SU-DHL-6 (cell line): Measurements from ENCODE around the gene XRN2.

Experiments
- CTCF ChIP-seq: fragments of 200-600 bp; sonication (generic); IDR thresholded peaks from one replicate; pipeline ENCODE4 v1.5.1; 2017; ENCODE audit warnings: antibody characterized with exemption, mild to moderate bottlenecking, low read length, moderate library complexity; ENCODE audit not compliant: insufficient read depth, poor library complexity, severe bottlenecking
- EZH2phosphoT487 ChIP-seq: fragments of 200-600 bp; sonication (generic), shearing (Covaris generic); conservative IDR thresholded peaks from 2 replicates; pipeline ENCODE4 v1.6.1; 2018; ENCODE audit warnings: mild to moderate bottlenecking, antibody characterized with exemption, low read length, moderate library complexity, mixed read lengths

GRCh38 chr20:21437816-21438215, 134.7 kb downstream of the XRN2 start:
- TF ChIP-seq CTCF (no peak), EZH2phosphoT487 (no peak)
